Activated T-helper 1 cell treated with anti-CD3 and anti-CD28 coated beads, Interleukin-2, amount 50 U/mL, for 16 hours (primary cell): ENCODE results near the gene CRADD.
"Not testable (repeated sequence)": the region's sequence is repeated elsewhere in the genome, so short reads cannot be mapped to it uniquely, and the experiment has no call there.

ENCODE experiments used
- DNase-seq, 2 donors: peaks; one replicate each; pipeline ENCODE4 v3.0.0-alpha.2; 2020; ENCODE audit warnings: low read depth in 1 of 2, low spot score in 1 of 2

Gene CRADD

DNA sequence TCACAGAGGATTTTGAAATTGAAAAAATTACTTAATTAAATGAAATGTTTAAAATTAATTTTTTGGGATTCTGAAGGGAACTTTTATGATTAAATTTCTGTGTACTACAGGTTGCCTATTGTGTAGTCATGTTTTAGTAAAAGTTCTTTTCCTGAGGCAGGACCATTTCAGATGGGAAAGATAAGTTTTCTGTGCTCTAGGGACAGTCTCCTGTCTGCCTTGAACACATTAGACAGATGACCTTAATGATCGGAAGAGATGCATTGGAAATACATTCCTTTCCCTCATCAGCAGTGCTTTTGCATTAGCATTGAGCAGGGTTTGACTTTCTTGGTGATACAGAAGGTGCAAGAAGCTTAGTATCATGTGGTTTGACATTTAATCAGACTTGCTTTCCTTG, 28.1 kb downstream of the CRADD start:
- DNase-seq = no peak

DNA sequence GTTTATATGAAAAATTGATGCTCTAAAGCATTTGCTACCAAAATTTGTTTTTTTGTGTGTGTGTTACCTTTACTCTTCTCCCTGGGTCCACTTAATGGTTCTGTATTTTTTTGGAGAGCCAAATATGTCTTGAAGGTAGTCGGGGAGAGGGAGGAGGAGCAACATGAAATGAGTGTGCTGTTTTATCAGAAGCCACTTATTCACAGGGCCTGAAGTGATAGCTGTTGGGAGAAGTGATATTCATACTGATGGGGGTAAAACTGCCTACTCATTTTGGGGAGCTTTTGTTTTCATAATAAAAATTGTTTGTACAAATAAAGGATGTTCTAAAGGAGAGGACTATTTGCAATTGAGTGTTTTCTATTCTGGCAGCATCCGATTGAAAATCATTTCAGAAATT, 29.2 kb downstream of the CRADD start:
- DNase-seq = no peak

DNA sequence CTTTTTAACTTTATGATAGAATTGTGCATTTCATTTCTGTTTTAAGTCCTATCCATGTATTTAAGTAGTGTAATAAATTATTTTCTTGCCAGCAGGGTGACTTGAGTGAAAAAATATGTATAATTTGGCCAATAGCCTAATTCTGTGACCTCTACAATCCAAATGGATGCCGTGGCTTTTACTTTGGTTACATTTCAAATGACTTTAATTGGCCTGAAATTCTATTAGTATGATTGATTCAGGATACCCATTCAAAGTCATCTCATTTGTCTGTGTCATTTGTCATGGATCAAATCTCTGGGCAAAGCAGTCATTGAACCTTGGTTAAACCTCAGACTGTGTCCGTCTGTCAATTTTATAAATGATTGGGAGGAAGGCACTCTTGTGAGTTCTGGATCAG, 29.6 kb downstream of the CRADD start:
- DNase-seq = no peak

DNA sequence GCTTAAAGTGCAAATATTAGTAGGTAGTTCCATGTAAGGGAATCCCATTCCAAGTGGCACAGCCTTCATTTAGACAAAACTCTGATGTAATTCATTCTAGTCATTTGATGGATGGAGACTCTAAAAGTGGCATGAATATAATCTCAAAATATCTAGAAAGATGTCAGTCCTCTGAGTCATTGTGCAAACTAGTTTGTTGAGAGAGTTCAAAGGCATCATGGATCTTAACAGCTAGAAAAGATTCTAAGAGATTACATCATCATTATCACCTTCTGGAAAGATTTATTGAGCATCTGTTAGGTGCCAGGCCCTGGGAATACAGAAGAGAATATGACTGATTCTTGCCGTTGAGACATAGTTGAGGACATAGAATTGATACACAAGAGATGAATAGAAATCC, 30.7 kb downstream of the CRADD start:
- no peak for DNase-seq

DNA sequence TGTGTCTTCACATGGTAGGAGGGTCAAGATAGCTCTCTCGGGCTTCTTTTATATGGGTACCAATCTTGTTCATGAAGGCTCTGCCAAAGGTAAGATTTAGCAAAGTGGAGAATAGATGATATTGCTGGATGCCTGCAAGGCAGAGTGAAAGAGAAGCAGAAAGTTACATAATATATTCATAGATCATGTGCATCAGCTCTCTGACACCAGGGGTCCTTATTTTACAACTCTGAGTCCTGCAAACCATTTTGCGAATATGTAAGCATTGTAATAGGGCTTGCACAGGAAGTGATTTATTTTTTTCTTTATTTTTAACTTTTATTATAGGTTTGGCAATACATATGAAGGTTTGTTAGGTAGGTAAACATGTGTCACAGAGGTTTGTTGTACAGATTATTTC, 31.8 kb downstream of the CRADD start:
- DNase-seq = no peak

DNA sequence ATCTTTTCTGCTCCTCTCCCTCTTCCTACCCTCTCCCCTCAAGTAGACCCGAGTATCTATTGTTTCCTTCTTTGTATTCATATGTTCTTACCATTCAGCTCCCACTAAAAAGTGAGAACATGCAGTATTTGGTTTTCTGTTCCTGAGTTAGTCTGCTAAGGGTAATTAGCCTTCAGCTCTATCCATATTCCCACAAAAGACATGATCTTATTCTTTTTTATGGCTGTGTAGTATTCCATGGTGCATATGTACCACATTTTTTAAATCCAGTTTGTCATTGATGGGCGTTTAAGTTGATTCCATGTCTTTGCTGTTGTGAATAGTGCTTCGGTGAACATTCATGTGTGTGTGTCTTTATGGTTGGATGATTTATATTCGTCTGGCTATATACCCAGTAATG, 32.2 kb downstream of the CRADD start:
- no peak for DNase-seq

DNA sequence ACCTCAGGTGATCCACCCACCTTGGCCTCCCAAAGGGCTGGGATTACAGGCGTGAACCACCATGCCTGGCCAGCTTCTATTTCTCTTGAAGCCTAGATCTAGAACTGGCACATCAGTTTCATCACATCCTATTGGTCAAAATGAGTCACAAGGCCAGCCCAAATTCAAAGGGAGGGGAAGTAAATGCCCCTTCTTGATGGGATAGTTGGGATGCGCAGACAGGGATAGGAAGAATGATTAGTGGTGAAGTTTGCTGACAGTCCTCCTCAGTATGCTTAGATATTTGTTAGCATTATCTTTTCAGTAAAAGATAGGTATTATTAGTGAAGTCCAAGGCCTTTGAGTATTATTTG, 33.4 kb downstream of the CRADD start:
- no peak for DNase-seq

DNA sequence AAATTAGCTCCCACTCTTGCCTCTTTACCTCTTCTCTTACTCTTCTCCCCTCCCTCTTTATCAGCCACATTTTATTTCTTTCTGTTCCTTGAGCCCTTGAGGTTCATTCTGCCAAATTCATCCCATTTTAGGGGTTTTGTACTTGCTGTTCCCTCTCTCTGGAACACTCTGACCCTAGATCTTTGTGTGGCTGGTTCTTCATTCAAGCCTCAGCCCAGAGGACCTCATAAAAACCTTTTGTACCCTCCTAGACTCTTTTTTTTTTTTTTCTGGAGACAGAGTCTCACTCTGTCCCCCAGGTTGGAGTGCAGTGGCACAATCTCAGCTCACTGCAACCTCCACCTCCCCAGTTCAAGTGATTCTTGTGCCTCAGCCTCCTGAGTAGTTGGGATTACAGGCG, 34.3 kb downstream of the CRADD start:
- not testable (repeated sequence) for DNase-seq

DNA sequence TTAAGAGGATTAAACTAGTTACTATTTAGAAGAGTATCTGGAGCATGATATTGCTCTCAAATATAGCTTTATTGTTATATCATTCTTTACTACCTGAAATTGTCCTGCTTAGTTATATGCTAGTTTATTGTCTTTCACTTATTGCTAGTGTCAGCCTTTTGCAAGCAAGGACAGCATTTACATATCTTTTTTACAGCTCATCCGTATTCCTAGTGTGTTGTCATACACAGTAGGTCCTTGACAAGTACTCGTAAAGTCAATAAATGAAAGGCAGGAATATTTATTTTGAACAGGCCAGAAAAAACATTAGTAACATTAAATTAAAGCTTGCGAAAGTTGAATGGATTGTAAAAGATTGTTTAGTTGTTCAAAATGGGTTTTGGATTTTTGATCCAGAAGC, 35.0 kb downstream of the CRADD start:
- no peak for DNase-seq

DNA sequence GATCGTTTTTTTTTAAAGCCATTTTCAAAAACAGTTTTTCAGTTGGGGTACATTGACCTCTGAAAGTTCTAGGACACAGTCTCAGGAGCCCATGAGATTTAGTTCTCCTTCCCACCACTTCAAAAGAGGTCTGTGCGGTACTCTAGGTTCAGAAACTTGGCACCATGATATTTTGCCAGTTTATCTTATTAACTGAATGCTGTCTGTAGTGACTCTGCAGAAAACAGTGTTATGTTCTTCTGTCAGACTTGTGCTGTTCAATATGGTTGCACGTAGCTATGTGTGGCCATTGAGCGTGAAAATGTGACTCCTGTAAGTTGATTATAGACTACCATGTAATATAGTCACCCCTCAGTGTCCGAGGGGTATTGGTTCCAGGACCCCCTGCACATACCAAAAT, 35.9 kb downstream of the CRADD start:
- DNase-seq = no peak

DNA sequence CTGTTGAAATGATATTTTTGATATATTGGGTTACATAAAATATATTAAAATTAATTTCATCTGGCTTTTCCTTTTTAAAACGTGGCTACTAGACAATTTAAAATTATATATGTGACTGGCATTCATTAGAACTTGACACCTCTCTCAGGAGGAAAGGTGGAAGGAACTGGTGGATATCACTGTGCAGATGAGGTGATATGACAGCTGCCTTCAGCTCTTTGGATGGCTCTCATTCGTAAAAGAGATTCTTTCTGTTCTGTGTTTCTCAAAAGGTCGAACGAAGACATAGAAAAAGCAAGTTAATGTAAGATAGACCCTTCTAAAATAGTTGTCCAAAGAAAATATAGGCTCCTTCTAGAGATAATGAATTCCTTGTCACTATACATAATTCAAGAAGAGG, 36.6 kb downstream of the CRADD start:
- no peak for DNase-seq

DNA sequence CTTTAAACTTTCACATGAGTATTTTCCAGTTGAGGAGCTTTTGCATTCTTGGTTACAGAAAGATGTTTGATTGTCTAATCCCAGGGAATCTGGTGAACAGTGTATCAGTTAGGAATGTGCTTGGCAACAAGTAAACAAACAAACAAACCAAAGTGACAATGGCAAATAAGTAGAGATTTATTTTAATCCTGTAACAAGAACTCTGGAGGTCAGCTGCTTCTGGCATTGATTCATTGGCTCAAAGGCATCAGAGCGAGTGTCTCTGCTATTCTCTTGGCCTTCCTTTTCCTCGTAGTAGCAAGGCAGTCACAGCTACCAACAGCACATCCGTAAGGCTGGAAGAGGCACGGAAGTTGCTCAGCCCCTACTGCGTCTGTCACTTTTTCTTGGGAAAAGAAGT, 37.2 kb downstream of the CRADD start:
- DNase-seq = no peak

DNA sequence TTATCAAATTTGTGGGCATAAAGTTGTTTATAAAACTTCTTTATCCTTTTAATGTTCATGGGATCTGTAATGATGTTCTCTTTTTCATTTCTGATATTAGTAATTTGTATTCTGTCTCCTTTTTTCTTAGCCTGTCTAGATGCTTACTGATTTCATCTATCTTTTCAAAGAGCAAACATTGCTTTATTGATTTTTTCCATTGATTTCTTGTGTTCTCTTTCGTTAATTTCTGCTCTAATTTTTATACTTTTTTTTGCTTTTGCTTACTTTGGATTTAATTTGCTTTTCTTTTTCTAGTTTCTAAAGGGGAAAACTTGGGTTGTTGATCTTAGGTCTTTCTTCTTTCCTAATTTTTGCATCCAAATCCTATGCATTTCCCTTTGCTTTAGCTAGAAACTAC, 42.5 kb downstream of the CRADD start:
- DNase-seq = no peak

DNA sequence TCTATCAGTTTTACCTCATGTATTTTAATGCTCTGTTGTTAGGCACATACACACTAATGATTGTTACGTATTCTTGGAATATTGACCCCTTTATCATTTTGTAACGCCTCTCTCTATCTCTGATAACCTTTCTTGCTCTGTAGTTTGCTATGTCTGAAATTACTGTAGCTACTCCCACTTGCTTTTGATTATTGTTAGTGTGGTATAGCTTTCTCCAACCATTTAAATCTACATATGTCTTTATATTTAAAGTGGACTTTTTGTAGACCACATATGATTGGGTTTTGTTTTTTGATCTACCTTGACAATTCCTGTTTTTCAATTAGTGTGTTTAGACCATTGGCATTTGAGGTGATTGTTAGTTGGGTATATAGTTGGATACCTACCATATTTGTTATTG, 43.4 kb downstream of the CRADD start:
- no peak for DNase-seq

DNA sequence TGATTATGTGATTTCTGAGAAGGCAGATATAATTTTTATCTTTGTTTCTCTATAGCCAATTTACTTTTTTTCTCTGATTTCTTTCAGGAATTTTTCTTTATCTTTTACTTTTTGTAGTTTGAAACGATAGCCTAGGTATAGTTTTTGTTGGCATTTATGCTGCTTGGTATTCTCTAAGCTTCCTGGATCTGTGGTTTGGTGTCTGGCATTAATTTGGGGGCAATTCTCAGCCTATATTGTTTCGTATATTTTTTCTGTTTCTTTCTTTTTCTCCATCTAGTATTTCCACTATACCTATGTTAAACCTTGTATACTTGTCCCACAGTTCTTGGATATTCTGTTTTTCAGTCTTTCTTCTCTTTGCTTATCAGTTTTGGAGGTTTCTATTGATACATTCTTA, 45.0 kb downstream of the CRADD start:
- DNase-seq = no peak

DNA sequence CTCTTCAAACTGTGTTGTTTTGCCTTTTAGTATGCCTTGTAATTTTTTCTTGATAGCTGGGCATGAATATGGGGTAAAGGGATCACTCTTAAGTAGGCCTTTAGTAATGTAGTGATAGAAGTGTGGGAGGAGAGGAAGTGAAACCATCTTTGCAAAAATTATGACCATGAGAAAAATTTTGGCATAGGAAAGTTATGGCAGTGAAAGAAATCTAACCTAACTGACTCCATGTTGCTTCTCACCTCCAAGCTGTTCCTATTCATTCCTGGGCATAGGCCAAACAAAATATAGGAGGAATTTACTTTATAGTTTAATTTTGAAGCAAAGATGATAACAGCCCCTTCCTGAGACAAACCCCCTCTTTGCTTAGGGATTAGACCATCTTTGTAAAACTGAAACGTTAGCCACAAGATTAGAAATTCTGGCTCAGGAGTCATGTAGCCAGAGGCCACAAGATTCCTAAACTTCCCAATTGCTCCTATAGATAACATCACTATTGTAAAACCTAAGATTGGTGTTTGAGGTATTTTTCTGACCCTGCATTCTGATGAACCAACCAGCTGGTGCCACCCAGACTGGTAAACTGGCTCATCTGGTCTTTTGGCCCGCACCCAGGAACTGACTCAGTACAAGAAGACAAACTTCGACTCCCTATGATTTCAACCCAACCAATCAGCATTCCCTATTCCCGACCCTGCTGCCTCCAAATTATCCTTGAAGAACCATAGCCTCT, 45.8 kb downstream of the CRADD start:
- no peak for DNase-seq

DNA sequence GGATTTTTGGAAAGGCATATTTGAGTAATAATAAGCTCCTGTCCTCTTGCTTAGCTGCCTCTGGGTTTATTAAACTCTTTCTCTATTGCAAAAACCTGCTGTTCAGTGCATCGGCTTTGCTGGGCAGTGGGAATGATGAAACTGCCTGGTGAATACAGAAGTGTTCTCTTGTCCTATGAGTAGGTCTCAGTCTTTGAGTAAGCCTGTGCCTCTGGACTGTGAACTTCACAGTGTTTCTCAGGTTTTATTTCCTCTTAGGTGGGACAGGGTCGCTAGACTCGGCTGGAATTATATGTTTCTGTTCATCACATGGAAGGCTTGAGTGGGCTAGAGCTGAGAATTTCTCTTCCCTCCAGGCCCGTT, 46.4 kb downstream of the CRADD start:
- no peak for DNase-seq

DNA sequence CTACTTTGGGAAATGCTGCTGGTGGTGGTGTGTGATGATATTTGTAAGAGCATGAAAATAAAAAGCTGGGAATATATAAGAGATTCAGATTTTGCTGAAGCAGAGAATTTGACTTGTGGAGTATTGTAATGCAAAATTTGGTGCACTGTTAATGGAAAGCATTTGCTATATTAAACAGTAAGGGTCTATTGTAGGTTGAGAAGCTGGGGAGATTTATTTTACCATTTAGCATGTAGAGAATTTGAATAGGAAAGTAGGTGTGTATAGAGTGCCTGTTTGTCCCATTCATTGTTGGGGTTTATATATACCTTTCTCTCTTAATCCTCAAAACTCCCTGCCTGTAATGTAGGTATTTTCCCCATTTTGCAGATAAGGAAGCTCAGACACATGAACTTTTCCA, 48.4 kb downstream of the CRADD start:
- DNase-seq = no peak

DNA sequence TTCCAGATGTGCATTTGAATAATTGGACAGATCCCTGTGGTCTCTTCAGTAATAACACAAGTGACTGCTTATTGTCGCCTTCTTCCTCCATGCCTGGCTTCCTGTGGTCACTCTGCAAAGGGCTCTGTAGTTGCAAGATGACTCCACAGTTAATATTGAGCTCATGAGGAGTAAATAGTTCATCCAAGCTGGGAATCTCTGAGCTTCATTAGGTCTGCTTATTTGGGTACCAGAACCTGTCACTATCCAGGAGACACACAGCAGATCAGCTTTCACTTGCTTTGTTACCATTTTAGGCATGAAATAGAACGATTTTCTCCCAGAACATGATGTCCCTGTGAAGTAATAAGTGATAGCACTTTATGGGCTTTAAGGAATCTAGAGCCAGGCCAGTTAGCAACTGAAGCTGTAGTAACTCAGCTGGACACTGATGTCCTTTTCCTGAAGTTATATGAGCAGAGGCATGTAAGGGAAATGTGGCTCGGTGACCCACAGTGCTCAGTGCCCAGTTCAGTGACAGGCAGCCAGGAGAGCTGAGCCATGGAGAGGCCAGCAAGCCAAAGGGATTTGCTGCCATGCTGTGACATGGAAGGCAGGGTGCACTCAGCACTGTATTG, 50.1 kb downstream of the CRADD start:
- DNase-seq = no peak

DNA sequence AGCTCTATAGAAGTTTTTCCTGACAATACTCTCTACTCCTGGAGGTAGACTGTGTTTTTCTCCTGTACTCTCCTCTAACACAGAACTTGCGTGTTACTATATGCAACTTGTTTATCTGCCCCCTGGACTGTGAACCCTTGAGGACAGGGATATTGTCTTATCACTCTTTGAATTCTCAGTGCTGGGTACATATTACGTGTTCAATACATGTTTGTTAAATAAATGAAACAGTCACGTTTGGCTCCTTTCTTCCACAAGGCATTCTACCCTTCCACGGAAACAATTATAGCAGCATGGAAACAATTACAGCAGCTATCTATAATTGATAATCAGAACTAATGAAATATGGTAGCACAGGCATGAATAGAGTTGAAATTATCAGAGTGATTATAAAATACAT, 50.7 kb downstream of the CRADD start:
- no peak for DNase-seq

DNA sequence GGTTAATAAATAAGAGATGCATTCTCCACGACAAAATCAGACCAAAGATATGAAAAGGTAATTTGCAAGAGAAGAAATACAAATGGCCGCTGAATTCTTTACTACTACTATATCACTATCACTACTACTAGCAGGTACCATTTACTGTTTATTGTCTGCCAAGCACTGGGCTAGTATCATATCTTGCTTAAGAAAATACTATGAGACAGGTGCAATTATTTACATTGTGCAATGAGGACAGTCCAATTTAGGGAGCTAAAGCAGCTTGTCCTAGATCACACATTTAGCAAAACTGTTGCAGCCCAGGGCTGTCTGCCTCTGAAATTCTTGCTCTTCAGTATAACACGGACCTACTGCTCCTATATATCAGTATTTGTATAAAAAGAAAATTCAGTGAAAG, 52.8 kb downstream of the CRADD start:
- DNase-seq = no peak

DNA sequence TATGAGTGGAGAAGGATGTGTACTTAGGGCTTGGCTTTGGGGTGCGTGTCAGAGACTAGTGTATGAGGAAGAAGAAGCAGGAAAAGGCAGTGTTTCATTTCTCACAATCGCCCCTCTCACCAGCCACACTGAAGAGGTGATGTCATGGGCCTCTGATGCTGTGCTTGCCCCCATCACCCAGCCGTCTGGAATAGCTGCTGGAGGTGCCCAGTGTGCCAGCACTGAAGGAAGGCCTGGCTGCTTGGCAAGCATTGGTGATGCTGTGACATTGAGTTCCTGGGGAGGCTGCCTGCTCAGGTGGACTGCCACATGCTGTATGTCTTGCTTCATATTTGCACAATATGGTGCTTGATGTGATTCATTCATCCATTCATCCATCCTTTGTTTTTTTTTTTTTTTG, 56.2 kb downstream of the CRADD start:
- DNase-seq = no peak

DNA sequence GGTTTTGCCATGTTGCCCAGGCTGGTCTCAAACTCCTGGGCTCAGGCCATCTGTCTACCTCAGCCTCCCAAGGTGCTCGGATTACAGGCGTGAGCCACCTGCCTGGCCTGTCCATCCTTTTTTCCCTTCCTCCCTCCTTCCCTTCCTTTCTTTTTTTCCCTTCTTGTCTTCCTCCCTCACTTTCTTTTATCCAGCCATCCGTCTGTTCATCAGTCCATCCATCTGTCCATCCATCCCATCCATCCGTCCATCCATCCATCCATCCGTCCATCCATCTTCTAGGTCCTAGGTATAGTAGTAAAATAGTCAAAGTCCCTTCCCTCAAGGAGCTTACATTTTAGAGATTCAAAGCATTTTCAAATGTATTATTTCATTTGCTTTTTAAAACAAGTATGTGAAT, 56.8 kb downstream of the CRADD start:
- DNase-seq = no peak

DNA sequence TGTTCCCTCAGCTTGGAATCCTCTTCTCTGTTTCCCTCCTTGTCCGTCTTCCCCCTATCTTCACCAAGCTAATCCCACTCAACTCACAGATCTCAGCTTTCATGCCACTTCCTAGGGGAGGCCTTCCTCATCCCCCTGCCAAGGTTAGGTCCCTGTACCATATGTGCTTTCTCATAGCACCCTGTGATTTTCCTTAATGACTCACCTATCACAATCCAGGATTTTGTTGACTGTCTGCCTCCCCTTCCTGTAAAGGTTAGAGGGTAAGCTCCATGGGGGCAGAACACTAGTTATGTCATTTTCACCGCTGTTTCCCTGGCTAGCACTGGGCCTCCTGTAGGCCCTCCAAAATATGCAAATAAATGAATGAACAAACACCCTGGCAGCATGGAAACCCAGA, 57.6 kb downstream of the CRADD start:
- DNase-seq = no peak
